GM12878 (cell line): ENCODE results near the gene S100P. TPM values are rescaled to one million over a fixed set of nuclear protein-coding genes. Genes with fewer than 3 reads are reported as not detected.

Source experiments
- MAX ChIP-seq: IDR thresholded peaks from 2 replicates; pipeline ENCODE4 v1.6.1; 2012; ENCODE audit warnings: low read depth, low read length, improper control_type of control experiment
- NFYA ChIP-seq: IDR thresholded peaks from 2 replicates; pipeline ENCODE4 v1.6.1; 2011; ENCODE audit warnings: low read depth, mild to moderate bottlenecking, low read length, improper control_type of control experiment, borderline replicate concordance
- POU2F2 ChIP-seq: IDR thresholded peaks from 3 replicates; pipeline ENCODE4 v1.6.1; 2011; ENCODE audit warnings: low read depth, mild to moderate bottlenecking, low read length, borderline replicate concordance
- RELB ChIP-seq: fragments of 450-650 bp; IDR thresholded peaks from 2 replicates; pipeline ENCODE4 v1.6.1; 2017; ENCODE audit warnings: low read depth, mild to moderate bottlenecking, moderate library complexity
- TBL1XR1 ChIP-seq: IDR thresholded peaks from 2 replicates; pipeline ENCODE4 v1.6.1; 2012; ENCODE audit warnings: low read depth, low read length, improper control_type of control experiment
- polyA plus RNA-seq, 11 experiments: library from polyadenylated mRNA; depleted of rRNA in 4 of 11; unstranded in 6 of 11; stranded (reverse) in 5 of 11; fragments of >200 nt; fragmentation: Nextera tagmentation in 4 of 11; fragmentation: Illumina TruSeq in 1 of 11; extraction: Ambion mirVana in 4 of 11; extraction: Trizol in 1 of 11; gene quantifications; 1 replicate in 1 of 11; 2 replicates in 10 of 11; pipeline versions ENCODE4 v1.2.1 to v1.2.3, GENCODE V29; 2011 to 2016; ENCODE audit warnings: inconsistent platforms in 2 of 11, missing spikeins in 2 of 11, low read depth in 1 of 11
- total RNA-seq, 4 experiments: library from RNA; depleted of rRNA in 3 of 4; stranded (reverse); fragments of >200 nt in 3 of 4; fragmentation: Illumina TruSeq in 1 of 4; extraction: Trizol in 1 of 4; gene quantifications; 2 replicates each; pipeline versions ENCODE4 v1.2.1 to v1.2.3, GENCODE V29; 2013 to 2021
- TF ChIP-seq, protein P1 (sequence below): fragments of 450-650 bp; formaldehyde crosslinking; IDR thresholded peaks from 2 replicates; pipeline ENCODE4 v1.5.0; 2022; ENCODE audit warnings: mild to moderate bottlenecking, missing genetic modification characterization
- TF ChIP-seq, protein P2 (sequence below): fragments of 150-350 bp; IDR thresholded peaks from 2 replicates; pipeline ENCODE4 v1.6.1; 2016; ENCODE audit warnings: low read depth, low read length

S100P gene
- total and polyA plus RNA-seq, 10 of the 15 experiments (the other 5 are each of a cell fraction or from before 2014, with no cell fraction given): 0.90 TPM; not detected in 9

DNA sequence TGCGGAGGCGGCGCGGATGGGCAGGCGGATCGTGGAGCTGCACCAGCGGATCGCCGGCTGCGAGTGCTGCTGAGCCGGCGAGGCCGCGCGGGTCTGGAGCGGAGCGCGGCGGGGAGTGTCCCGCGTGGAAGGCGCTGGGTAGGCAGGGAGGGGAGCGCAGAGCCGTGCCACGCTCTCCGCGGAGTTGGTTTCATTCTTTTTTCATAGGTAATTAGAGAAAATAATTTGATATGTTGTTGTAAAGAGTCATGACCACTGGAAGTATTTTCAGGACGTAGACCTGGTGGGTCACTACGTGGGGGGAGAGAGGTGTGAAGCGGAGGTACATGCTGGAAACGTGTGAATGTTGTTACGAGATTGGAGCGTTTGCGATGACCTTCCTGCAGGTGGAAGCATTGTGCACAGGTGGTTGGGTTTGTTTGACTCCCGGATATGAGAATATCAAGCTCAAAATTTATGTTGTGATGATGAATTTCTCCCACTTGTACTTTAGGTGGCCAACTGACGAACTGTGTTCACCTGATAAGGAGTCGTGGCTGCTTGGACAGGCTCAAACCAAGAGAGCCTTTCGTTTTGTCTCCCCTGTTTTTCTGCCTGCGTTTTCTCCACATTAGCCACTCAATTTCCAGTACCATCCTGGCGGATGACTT is 19.1 kb upstream of the S100P start (continued):
- TF ChIP-seq RELB (0 out of 2 replicates have a peak, but pooled peaks have one; percentile 20), MAX (peak; percentile 63; the same call in 1 of the 2 replicates), NFYA (no peak), TBL1XR1 (no peak), POU2F2 (0 out of 3 replicates have a peak, but pooled peaks have one; percentile 6)
- TF ChIP-seq, protein P1, sequence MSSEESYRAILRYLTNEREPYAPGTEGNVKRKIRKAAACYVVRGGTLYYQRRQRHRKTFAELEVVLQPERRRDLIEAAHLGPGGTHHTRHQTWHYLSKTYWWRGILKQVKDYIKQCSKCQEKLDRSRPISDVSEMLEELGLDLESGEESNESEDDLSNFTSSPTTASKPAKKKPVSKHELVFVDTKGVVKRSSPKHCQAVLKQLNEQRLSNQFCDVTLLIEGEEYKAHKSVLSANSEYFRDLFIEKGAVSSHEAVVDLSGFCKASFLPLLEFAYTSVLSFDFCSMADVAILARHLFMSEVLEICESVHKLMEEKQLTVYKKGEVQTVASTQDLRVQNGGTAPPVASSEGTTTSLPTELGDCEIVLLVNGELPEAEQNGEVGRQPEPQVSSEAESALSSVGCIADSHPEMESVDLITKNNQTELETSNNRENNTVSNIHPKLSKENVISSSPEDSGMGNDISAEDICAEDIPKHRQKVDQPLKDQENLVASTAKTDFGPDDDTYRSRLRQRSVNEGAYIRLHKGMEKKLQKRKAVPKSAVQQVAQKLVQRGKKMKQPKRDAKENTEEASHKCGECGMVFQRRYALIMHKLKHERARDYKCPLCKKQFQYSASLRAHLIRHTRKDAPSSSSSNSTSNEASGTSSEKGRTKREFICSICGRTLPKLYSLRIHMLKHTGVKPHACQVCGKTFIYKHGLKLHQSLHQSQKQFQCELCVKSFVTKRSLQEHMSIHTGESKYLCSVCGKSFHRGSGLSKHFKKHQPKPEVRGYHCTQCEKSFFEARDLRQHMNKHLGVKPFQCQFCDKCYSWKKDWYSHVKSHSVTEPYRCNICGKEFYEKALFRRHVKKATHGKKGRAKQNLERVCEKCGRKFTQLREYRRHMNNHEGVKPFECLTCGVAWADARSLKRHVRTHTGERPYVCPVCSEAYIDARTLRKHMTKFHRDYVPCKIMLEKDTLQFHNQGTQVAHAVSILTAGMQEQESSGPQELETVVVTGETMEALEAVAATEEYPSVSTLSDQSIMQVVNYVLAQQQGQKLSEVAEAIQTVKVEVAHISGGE: no peak
- TF ChIP-seq, protein P2, sequence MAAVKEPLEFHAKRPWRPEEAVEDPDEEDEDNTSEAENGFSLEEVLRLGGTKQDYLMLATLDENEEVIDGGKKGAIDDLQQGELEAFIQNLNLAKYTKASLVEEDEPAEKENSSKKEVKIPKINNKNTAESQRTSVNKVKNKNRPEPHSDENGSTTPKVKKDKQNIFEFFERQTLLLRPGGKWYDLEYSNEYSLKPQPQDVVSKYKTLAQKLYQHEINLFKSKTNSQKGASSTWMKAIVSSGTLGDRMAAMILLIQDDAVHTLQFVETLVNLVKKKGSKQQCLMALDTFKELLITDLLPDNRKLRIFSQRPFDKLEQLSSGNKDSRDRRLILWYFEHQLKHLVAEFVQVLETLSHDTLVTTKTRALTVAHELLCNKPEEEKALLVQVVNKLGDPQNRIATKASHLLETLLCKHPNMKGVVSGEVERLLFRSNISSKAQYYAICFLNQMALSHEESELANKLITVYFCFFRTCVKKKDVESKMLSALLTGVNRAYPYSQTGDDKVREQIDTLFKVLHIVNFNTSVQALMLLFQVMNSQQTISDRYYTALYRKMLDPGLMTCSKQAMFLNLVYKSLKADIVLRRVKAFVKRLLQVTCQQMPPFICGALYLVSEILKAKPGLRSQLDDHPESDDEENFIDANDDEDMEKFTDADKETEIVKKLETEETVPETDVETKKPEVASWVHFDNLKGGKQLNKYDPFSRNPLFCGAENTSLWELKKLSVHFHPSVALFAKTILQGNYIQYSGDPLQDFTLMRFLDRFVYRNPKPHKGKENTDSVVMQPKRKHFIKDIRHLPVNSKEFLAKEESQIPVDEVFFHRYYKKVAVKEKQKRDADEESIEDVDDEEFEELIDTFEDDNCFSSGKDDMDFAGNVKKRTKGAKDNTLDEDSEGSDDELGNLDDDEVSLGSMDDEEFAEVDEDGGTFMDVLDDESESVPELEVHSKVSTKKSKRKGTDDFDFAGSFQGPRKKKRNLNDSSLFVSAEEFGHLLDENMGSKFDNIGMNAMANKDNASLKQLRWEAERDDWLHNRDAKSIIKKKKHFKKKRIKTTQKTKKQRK: no peak
- TF ChIP-seq, all 136 proteins: peak for 12
